ENCODE data around the gene PTGFRN.

Gene PTGFRN

GRCh38 chr1:117038236-117038635 lies 128.5 kb downstream of the PTGFRN start:
- DNase-seq, result no peak
